HL-60 (cell line): ENCODE results near the gene RNU5D-1.

Experiments used
- DNase-seq, 2 experiments: peaks; one replicate each; pipeline ENCODE4 v3.0.0-alpha.2; 2010 to 2020; ENCODE audit warnings: low read depth in 1 of 2, low spot score in 1 of 2
- H3K27ac ChIP-seq: fragments of 250-450 bp; sonication (Bioruptor Pico); replicated peaks from 2 replicates; pipeline ENCODE4 v1.5.1; 2020; ENCODE audit warnings: mild to moderate bottlenecking, moderate library complexity
- H3K27me3 ChIP-seq: fragments of 250-450 bp; sonication (Bioruptor Pico); 2 replicates; pipeline ENCODE4 v1.5.1; 2021; ENCODE audit warnings: mild to moderate bottlenecking, moderate library complexity; ENCODE audit not compliant: insufficient read depth, poor library complexity, severe bottlenecking
- H3K4me3 ChIP-seq: replicated peaks from 2 replicates; pipeline ENCODE4 v1.5.1; 2011; ENCODE audit warnings: mild to moderate bottlenecking, control low read depth, low read length; ENCODE audit not compliant: insufficient read depth
- GABPA ChIP-seq: IDR thresholded peaks from 2 replicates; pipeline ENCODE4 v1.6.1; 2012; ENCODE audit warnings: low read depth
- POLR2AphosphoS5 ChIP-seq: IDR thresholded peaks from 2 replicates; pipeline ENCODE4 v1.6.1; 2012; ENCODE audit warnings: low read depth
- SPI1 ChIP-seq: IDR thresholded peaks from 2 replicates; pipeline ENCODE4 v1.6.1; 2012; ENCODE audit warnings: low read depth, mild to moderate bottlenecking, borderline replicate concordance
- TF ChIP-seq, protein P1 (sequence below): IDR thresholded peaks from 2 replicates; pipeline ENCODE4 v1.6.1; 2012; ENCODE audit warnings: low read depth; ENCODE audit not compliant: insufficient replicate concordance
- TF ChIP-seq, protein P2 (sequence below): IDR thresholded peaks from one replicate; pipeline ENCODE4 v1.5.1; 2011; ENCODE audit warnings: low read length, control low read depth, inconsistent platforms; ENCODE audit not compliant: insufficient read depth

The RNU5D-1 gene

DNA sequence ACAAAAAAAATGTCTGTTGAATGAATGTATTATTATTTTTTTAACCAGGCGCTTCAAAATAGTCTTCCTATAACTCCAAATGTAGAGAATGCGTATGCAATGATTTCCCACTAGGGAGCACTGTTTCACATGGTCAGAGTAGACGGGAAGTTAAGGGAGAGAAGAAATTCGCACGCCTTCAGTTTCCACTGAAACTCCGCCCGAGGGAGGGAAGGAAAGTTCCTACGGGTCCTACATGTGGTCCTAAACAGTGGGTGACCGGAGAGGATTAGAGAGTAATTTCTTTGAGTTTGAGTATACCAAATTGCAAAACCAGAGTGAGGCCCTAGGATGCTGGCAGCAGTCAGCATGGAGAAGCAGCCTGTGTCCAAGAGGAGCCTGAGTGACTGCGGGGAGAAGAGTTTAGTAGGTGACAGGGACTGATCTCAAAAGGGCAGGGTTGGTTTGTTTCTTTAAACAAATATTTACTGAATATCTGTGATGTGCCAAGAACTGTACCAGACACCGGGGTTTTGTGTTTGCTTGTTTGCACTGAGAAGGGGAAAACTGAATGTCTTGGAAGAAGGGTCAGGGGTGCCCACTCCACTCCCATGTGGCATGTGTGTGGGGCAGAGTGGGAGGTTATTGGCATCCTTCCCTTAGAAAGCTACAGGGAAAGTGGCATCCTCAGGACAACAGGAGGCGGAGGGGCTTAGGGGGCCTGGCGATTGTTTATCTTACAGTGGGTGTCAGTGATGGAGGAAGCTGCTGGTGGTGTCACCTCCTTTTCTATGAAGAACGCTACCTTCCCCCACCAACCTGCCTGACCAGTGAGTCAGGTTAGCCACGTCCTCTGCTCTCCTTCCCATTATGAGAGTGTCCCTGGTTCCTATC is 22.8 kb downstream of the RNU5D-1 start:
- TF ChIP-seq, protein P1, sequence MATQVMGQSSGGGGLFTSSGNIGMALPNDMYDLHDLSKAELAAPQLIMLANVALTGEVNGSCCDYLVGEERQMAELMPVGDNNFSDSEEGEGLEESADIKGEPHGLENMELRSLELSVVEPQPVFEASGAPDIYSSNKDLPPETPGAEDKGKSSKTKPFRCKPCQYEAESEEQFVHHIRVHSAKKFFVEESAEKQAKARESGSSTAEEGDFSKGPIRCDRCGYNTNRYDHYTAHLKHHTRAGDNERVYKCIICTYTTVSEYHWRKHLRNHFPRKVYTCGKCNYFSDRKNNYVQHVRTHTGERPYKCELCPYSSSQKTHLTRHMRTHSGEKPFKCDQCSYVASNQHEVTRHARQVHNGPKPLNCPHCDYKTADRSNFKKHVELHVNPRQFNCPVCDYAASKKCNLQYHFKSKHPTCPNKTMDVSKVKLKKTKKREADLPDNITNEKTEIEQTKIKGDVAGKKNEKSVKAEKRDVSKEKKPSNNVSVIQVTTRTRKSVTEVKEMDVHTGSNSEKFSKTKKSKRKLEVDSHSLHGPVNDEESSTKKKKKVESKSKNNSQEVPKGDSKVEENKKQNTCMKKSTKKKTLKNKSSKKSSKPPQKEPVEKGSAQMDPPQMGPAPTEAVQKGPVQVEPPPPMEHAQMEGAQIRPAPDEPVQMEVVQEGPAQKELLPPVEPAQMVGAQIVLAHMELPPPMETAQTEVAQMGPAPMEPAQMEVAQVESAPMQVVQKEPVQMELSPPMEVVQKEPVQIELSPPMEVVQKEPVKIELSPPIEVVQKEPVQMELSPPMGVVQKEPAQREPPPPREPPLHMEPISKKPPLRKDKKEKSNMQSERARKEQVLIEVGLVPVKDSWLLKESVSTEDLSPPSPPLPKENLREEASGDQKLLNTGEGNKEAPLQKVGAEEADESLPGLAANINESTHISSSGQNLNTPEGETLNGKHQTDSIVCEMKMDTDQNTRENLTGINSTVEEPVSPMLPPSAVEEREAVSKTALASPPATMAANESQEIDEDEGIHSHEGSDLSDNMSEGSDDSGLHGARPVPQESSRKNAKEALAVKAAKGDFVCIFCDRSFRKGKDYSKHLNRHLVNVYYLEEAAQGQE = no peak
- peak; percentile 52 for TF ChIP-seq SPI1
- TF ChIP-seq GABPA = no peak
- TF ChIP-seq, protein P2, sequence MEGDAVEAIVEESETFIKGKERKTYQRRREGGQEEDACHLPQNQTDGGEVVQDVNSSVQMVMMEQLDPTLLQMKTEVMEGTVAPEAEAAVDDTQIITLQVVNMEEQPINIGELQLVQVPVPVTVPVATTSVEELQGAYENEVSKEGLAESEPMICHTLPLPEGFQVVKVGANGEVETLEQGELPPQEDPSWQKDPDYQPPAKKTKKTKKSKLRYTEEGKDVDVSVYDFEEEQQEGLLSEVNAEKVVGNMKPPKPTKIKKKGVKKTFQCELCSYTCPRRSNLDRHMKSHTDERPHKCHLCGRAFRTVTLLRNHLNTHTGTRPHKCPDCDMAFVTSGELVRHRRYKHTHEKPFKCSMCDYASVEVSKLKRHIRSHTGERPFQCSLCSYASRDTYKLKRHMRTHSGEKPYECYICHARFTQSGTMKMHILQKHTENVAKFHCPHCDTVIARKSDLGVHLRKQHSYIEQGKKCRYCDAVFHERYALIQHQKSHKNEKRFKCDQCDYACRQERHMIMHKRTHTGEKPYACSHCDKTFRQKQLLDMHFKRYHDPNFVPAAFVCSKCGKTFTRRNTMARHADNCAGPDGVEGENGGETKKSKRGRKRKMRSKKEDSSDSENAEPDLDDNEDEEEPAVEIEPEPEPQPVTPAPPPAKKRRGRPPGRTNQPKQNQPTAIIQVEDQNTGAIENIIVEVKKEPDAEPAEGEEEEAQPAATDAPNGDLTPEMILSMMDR = peak; percentile 61
- no peak for TF ChIP-seq POLR2AphosphoS5
- DNase-seq = peak in 1 of 2 experiments; percentile 62
- no peaks in the 10 kb centered on the region for H3K27me3 ChIP-seq
- H3K27ac ChIP-seq = no peak overlapping the region
- no peak overlapping the region for H3K4me3 ChIP-seq

DNA sequence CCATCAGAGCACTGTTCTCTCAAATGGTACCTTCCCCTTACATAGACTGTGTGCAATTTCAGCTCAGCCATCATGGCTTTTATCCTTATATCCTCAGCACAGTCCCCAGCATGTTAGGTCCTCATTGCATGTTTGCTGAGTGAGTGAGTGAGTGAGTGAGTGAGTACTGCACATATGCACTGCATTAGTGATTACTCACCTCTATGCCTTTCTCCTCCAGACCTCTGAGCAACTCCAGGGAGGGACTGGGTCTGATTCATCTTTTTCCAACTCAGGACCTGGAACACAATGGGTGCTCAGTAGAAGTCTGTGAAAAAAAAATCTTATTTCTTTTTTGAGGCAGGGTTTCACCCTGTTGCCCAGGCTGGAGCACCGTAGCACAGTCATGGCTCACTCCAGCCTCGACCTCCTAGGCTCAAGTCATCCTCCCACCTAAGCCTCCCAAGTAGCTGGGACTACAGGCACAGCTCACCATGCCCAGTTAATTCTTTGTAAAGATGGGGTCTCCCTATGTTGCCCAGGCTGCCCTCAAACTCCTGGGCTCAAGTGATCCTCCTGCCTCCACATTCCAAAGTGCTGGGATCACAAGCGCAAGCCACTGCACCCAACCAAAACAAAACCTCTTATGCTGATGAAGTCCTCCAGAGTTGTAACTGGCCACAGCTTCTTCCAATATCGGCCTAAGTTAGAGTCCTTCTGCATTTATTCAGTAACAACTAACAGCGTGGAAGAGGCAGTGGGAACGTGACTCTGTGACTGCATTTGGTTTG is 23.7 kb downstream of the RNU5D-1 start:
- DNase-seq = no peak
- no peak overlapping the region for H3K27ac ChIP-seq

DNA sequence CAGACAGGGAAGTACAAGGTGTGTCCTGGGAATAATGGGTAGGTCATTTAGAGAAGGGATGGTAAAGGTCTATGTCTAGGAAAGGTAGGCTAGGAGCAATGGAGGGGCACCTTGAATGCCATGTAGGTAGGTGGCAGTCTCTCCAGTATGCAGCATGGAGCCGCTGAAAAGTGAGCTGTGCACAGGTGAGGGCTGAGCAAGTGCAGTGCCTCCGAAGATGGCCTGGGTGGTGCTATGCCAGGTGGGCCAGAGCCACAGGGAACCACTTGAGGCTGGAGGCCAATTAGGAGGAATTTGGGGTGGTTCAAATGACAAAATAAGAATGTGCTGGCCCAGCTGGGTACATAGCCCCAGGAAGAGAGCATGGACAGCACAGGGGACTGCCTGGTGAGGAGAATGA is 25.0 kb downstream of the RNU5D-1 start:
- H3K27me3 ChIP-seq = no peaks in the 10 kb centered on the region
- no peak for TF ChIP-seq POLR2AphosphoS5
- no peak for TF ChIP-seq SPI1
- no peak for TF ChIP-seq GABPA
- TF ChIP-seq, protein P2 = no peak
- TF ChIP-seq, protein P1 = no peak
- H3K4me3 ChIP-seq = no peak overlapping the region
- DNase-seq = no peak
- H3K27ac ChIP-seq = no peak overlapping the region

More for the DNA sequence above, 23.7 kb downstream of the RNU5D-1 start:
- no peaks in the 10 kb centered on the region for H3K27me3 ChIP-seq
- TF ChIP-seq POLR2AphosphoS5 = no peak
- TF ChIP-seq, protein P2 = no peak
- H3K4me3 ChIP-seq = no peak overlapping the region
